HEK293 (cell line): ENCODE results near the gene LYPD6B.

Experiments
- CTCF ChIA-PET: fragments of 350-600 bp; formaldehyde crosslinking; extraction: SDS; loops from one replicate; lab custom pipeline; 2021; ENCODE audit warnings: antibody characterized with exemption; lab: Yijun Ruan, JAX
- POLR2A ChIA-PET: fragments of 300-600 bp; formaldehyde crosslinking; extraction: SDS; loops from one replicate; lab custom pipeline; 2020; ENCODE audit warnings: antibody characterized with exemption, inconsistent platforms; lab: Yijun Ruan, JAX
- H3K27ac ChIP-seq: fragments of 200-500 bp; sonication (Bioruptor generic); 2 replicates; pipeline ENCODE4 v1.5.1; 2014; ENCODE audit warnings: low read depth, low read length, control low read depth, inconsistent platforms; ENCODE audit errors: extremely low read depth
- H3K36me3 ChIP-seq, 2 experiments: fragments of 200-500 bp in 1 of 2; sonication (Bioruptor generic) in 1 of 2; 1 replicate in 1 of 2; 2 replicates in 1 of 2; pipeline ENCODE4 v1.5.1; 2014 to 2017; ENCODE audit warnings: inconsistent platforms in 2 of 2, low read length in 2 of 2; ENCODE audit not compliant: control insufficient read depth in 2 of 2, insufficient read depth in 1 of 2
- H3K4me1 ChIP-seq: fragments of 200-500 bp; sonication (Bioruptor generic); 2 replicates; pipeline ENCODE4 v1.5.1; 2014; ENCODE audit warnings: mild to moderate bottlenecking, low read length, inconsistent platforms; ENCODE audit not compliant: control insufficient read depth, insufficient read depth
- H3K4me3 ChIP-seq: 2 replicates; pipeline ENCODE4 v1.5.1; 2011; ENCODE audit warnings: low read depth, mild to moderate bottlenecking, control low read depth, low read length, moderate library complexity
- H3K9me3 ChIP-seq: fragments of 200-500 bp; sonication (Bioruptor generic); 2 replicates; pipeline ENCODE4 v1.5.1; 2014; ENCODE audit warnings: low read depth, low read length, inconsistent platforms; ENCODE audit not compliant: control insufficient read depth, insufficient read depth
- GLI2 ChIP-seq: fragments of 450-650 bp; formaldehyde crosslinking; IDR thresholded peaks from 2 replicates; pipeline ENCODE4; 2017; ENCODE audit warnings: missing biosample characterization, missing genetic modification characterization, low read depth, borderline replicate concordance
- HOXC10 ChIP-seq: sonication (generic); formaldehyde crosslinking; IDR thresholded peaks from 2 replicates; pipeline ENCODE4 v1.8.1; 2023; ENCODE audit warnings: mild to moderate bottlenecking, missing genetic modification reagents
- IKZF3 ChIP-seq: fragments of 450-650 bp; IDR thresholded peaks from 2 replicates; pipeline ENCODE4 v1.5.0; 2018; ENCODE audit warnings: missing biosample characterization, mild to moderate bottlenecking, missing genetic modification characterization, moderate library complexity
- SCRT2 ChIP-seq: fragments of 450-650 bp; formaldehyde crosslinking; IDR thresholded peaks from 2 replicates; pipeline ENCODE4 v1.5.1; 2016; ENCODE audit warnings: missing biosample characterization, missing genetic modification characterization
- ZFP37 ChIP-seq: fragments of 450-650 bp; formaldehyde crosslinking; IDR thresholded peaks from 2 replicates; pipeline ENCODE4 v1.5.1; 2016; ENCODE audit warnings: missing biosample characterization, missing genetic modification characterization
- ZNF10 ChIP-seq: fragments of 450-650 bp; formaldehyde crosslinking; IDR thresholded peaks from 2 replicates; pipeline ENCODE4 v1.5.1; 2017; ENCODE audit warnings: missing biosample characterization, missing genetic modification characterization
- ZNF146 ChIP-seq: fragments of 450-650 bp; formaldehyde crosslinking; IDR thresholded peaks from 2 replicates; pipeline ENCODE4 v1.5.1; 2016; ENCODE audit warnings: missing biosample characterization, missing genetic modification characterization
- ZNF157 ChIP-seq: fragments of 450-650 bp; formaldehyde crosslinking; IDR thresholded peaks from 2 replicates; pipeline ENCODE4 v1.5.1; 2016; ENCODE audit warnings: missing biosample characterization, missing genetic modification characterization
- ZNF221 ChIP-seq: fragments of 450-650 bp; formaldehyde crosslinking; IDR thresholded peaks from 2 replicates; pipeline ENCODE4 v1.5.1; 2017; ENCODE audit warnings: missing biosample characterization, missing genetic modification characterization, borderline replicate concordance
- ZNF223 ChIP-seq: fragments of 450-650 bp; formaldehyde crosslinking; IDR thresholded peaks from 2 replicates; pipeline ENCODE4 v1.5.1; 2016; ENCODE audit warnings: missing biosample characterization, missing genetic modification characterization
- ZNF280C ChIP-seq: fragments of 450-650 bp; formaldehyde crosslinking; IDR thresholded peaks from 2 replicates; pipeline ENCODE4 v1.5.1; 2016; ENCODE audit warnings: missing biosample characterization, missing genetic modification characterization
- ZNF292 ChIP-seq: fragments of 450-650 bp; formaldehyde crosslinking; IDR thresholded peaks from 2 replicates; pipeline ENCODE4 v1.5.1; 2016; ENCODE audit warnings: low read depth, missing biosample characterization, missing genetic modification characterization, borderline replicate concordance
- ZNF324 ChIP-seq: fragments of 450-650 bp; formaldehyde crosslinking; IDR thresholded peaks from 2 replicates; pipeline ENCODE4 v1.5.1; 2016; ENCODE audit warnings: missing biosample characterization, missing genetic modification characterization
- ZNF560 ChIP-seq: fragments of 450-650 bp; formaldehyde crosslinking; IDR thresholded peaks from 2 replicates; pipeline ENCODE4 v1.5.1; 2017; ENCODE audit warnings: missing biosample characterization, missing genetic modification characterization, borderline replicate concordance
- ZNF571 ChIP-seq: fragments of 450-650 bp; formaldehyde crosslinking; IDR thresholded peaks from 2 replicates; pipeline ENCODE4 v1.5.0; 2017; ENCODE audit warnings: missing biosample characterization, missing genetic modification characterization
- ZNF600 ChIP-seq: fragments of 450-650 bp; formaldehyde crosslinking; IDR thresholded peaks from 2 replicates; pipeline ENCODE4 v1.5.1; 2016; ENCODE audit warnings: missing biosample characterization, missing genetic modification characterization
- ZNF610 ChIP-seq: fragments of 450-650 bp; formaldehyde crosslinking; IDR thresholded peaks from 2 replicates; pipeline ENCODE4 v1.5.1; 2016; ENCODE audit warnings: missing biosample characterization, missing genetic modification characterization, borderline replicate concordance
- ZNF629 ChIP-seq: fragments of 450-650 bp; formaldehyde crosslinking; IDR thresholded peaks from 2 replicates; pipeline ENCODE4 v1.5.1; 2017; ENCODE audit warnings: missing biosample characterization, missing genetic modification characterization
- ZNF707 ChIP-seq: fragments of 450-650 bp; formaldehyde crosslinking; IDR thresholded peaks from 2 replicates; pipeline ENCODE4 v1.5.1; 2016; ENCODE audit warnings: missing biosample characterization, missing genetic modification characterization
- ZNF777 ChIP-seq: fragments of 450-650 bp; formaldehyde crosslinking; IDR thresholded peaks from 2 replicates; pipeline ENCODE4 v1.5.1; 2017; ENCODE audit warnings: missing biosample characterization, missing genetic modification characterization, borderline replicate concordance
- ZSCAN23 ChIP-seq: fragments of 450-650 bp; formaldehyde crosslinking; IDR thresholded peaks from 2 replicates; pipeline ENCODE4 v1.5.1; 2016; ENCODE audit warnings: missing biosample characterization, missing genetic modification characterization
- ZSCAN30 ChIP-seq: fragments of 450-650 bp; IDR thresholded peaks from 2 replicates; pipeline ENCODE4 v1.5.1; 2018; ENCODE audit warnings: missing biosample characterization, mild to moderate bottlenecking, missing genetic modification characterization, moderate library complexity
- TF ChIP-seq, protein P1 (sequence below): fragments of 450-650 bp; formaldehyde crosslinking; IDR thresholded peaks from 2 replicates; pipeline ENCODE4 v1.5.1; 2016; ENCODE audit warnings: missing biosample characterization, missing genetic modification characterization
- TF ChIP-seq, protein P2 (sequence below): fragments of 450-650 bp; formaldehyde crosslinking; IDR thresholded peaks from 2 replicates; pipeline ENCODE4 v1.5.1; 2017; ENCODE audit warnings: missing biosample characterization, missing genetic modification characterization

Gene LYPD6B

DNA sequence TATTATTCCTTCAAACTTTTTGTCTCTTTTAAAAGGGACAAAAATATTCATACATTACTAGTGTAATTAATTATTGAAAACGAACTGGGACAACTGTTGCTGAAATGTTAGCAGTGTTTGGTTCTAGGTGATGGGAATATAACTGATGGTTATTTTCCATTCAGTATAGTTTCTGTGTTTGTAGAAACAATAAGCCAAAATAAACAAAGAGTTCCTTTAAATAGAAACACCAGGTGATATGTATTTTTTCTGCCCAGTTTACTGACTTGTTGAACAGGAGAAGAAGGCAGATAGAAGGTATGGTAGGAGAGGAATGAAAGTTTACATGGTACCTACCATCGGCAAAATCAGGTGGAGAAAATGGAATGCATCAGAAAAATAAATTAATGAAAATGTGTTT, 74.2 kb downstream of the LYPD6B start:
- H3K9me3 ChIP-seq, result no peaks in the 10 kb centered on the region
- H3K4me3 ChIP-seq, result no peak overlapping the region
- ChIA-PET CTCF (no interaction called here), POLR2A (no interaction called here)
- H3K27ac ChIP-seq, result no peak overlapping the region
- H3K4me1 ChIP-seq, result peaks cover 2% of the 10 kb centered on the region; the same call in 1 of the 2 replicates
- H3K36me3 ChIP-seq, result no peaks in the 10 kb centered on the region
- TF ChIP-seq ZNF560 (tag by site-specific recombination) (no peak), SCRT2 (tag by site-specific recombination) (0 out of 2 replicates have a peak, but pooled peaks have one; percentile 9)
- TF ChIP-seq, all 188 proteins: peak for 1

- Histone ChIP-seq H3K4me3 (no peak overlapping the region), H3K36me3 (no peaks in the 10 kb centered on the region)
- CTCF ChIA-PET, result no interaction called here
- no peak for TF ChIP-seq ZNF10 (tag by site-specific recombination)
- TF ChIP-seq, all 188 proteins: peak for 0
- no peaks in the 10 kb centered on the region for H3K9me3 ChIP-seq
- H3K27ac ChIP-seq, result no peak overlapping the region
- POLR2A ChIA-PET, result no interaction called here
- H3K4me1 ChIP-seq, result peaks cover 9% of the 10 kb centered on the region; the same call in 1 of the 2 replicates
Observed at GRCh38 chr2:149115781-149116180, 77.3 kb downstream of the LYPD6B start.

DNA sequence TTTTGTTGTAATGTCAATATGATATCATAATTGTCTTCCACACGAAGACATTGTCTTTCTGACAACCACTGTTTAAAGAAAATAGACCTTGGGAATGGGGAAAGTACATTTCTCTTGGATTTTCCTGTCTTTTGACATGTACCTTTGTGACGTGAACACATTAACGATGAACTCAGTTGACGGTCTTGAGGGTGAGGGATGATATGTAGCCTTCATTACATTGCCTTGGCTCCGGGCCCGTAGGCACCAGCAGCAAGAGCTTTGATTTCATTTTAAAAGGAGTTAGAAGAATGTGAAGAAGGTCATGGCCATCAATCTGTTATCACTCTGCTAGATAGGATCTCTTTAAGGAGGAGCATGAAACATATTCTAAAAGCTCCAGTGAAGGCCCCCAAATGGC, 80.9 kb downstream of the LYPD6B start:
- Histone ChIP-seq H3K4me3 (no peak overlapping the region), H3K9me3 (no peaks in the 10 kb centered on the region), H3K27ac (no peak overlapping the region)
- TF ChIP-seq ZNF571 (tag by site-specific recombination), result no peak
- no peak for TF ChIP-seq ZNF707 (tag by site-specific recombination)
- 0 out of 2 replicates have a peak, but pooled peaks have one; percentile 13 for TF ChIP-seq ZNF629 (tag by site-specific recombination)
- TF ChIP-seq ZNF324 (tag by site-specific recombination), result no peak
- TF ChIP-seq, protein P1, sequence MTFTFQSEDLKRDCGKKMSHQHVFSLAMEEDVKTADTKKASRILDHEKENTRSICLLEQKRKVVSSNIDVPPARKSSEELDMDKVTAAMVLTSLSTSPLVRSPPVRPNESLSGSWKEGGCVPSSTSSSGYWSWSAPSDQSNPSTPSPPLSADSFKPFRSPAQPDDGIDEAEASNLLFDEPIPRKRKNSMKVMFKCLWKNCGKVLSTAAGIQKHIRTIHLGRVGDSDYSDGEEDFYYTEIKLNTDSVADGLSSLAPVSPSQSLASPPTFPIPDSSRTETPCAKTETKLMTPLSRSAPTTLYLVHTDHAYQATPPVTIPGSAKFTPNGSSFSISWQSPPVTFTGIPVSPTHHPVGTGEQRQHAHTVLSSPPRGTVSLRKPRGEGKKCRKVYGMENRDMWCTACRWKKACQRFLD, result no peak
- TF ChIP-seq GLI2 (tag by site-specific recombination), result no peak
- TF ChIP-seq ZNF10 (tag by site-specific recombination), result no peak
- TF ChIP-seq ZSCAN23 (tag by site-specific recombination), result no peak
- no peak for TF ChIP-seq ZNF777 (tag by site-specific recombination)
- no peak for TF ChIP-seq HOXC10 (CRISPR knock-in tag)
- TF ChIP-seq, protein P2, sequence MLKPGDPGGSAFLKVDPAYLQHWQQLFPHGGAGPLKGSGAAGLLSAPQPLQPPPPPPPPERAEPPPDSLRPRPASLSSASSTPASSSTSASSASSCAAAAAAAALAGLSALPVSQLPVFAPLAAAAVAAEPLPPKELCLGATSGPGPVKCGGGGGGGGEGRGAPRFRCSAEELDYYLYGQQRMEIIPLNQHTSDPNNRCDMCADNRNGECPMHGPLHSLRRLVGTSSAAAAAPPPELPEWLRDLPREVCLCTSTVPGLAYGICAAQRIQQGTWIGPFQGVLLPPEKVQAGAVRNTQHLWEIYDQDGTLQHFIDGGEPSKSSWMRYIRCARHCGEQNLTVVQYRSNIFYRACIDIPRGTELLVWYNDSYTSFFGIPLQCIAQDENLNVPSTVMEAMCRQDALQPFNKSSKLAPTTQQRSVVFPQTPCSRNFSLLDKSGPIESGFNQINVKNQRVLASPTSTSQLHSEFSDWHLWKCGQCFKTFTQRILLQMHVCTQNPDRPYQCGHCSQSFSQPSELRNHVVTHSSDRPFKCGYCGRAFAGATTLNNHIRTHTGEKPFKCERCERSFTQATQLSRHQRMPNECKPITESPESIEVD (tag by site-specific recombination), result 0 out of 2 replicates have a peak, but pooled peaks have one; percentile 26
- TF ChIP-seq, all 188 proteins: peak for 2
- ChIA-PET CTCF (interaction anchor here (0.5 to 1.0 kb wide), 2 partner anchors 15 to 102 kb away, joined by 3 to 5 read pairs; no protein-coding TSS in a partner anchor), POLR2A (interaction anchor here (0.6 kb wide), 1 partner anchor 58 kb away, joined by 3 read pairs; no protein-coding TSS in a partner anchor)
- Histone ChIP-seq H3K4me1 (peaks cover 7% of the 10 kb centered on the region; the same call in 1 of the 2 replicates), H3K36me3 (no peaks in the 10 kb centered on the region)

- H3K27ac ChIP-seq, result no peak overlapping the region
- ChIA-PET CTCF (no interaction called here), POLR2A (no interaction called here)
- TF ChIP-seq ZNF280C (no peak), ZFP37 (no peak), ZNF157 (tag by site-specific recombination) (no peak), ZNF610 (tag by site-specific recombination) (no peak), ZSCAN30 (no peak), ZNF292 (tag by site-specific recombination) (no peak), ZNF223 (tag by site-specific recombination) (no peak), ZNF146 (tag by site-specific recombination) (no peak), ZNF600 (tag by site-specific recombination) (no peak), ZNF221 (no peak), IKZF3 (tag by site-specific recombination) (no peak)
- no peaks in the 10 kb centered on the region for H3K9me3 ChIP-seq
- no peaks in the 10 kb centered on the region for H3K36me3 ChIP-seq
- peaks cover 7% of the 10 kb centered on the region; the same call in 1 of the 2 replicates for H3K4me1 ChIP-seq
- no peak overlapping the region for H3K4me3 ChIP-seq
Observed at GRCh38 chr2:149122516-149122915, 84.0 kb downstream of the LYPD6B start.
